22Rv1 (cell line): Measurements from ENCODE around the gene GDPD4.

Experiments used
- H3K27ac ChIP-seq: fragments of 450-650 bp; 2 replicates; pipeline ENCODE4 v1.5.1; 2017
- ZFX ChIP-seq: fragments of 450-650 bp; IDR thresholded peaks from 2 replicates; pipeline ENCODE4 v1.6.1; 2017; ENCODE audit warnings: antibody characterized with exemption, borderline replicate concordance
- TF ChIP-seq, protein P1 (sequence below): fragments of 450-650 bp; IDR thresholded peaks from 2 replicates; pipeline ENCODE4 v1.5.1; 2017; ENCODE audit warnings: mild to moderate bottlenecking

The GDPD4 gene

DNA sequence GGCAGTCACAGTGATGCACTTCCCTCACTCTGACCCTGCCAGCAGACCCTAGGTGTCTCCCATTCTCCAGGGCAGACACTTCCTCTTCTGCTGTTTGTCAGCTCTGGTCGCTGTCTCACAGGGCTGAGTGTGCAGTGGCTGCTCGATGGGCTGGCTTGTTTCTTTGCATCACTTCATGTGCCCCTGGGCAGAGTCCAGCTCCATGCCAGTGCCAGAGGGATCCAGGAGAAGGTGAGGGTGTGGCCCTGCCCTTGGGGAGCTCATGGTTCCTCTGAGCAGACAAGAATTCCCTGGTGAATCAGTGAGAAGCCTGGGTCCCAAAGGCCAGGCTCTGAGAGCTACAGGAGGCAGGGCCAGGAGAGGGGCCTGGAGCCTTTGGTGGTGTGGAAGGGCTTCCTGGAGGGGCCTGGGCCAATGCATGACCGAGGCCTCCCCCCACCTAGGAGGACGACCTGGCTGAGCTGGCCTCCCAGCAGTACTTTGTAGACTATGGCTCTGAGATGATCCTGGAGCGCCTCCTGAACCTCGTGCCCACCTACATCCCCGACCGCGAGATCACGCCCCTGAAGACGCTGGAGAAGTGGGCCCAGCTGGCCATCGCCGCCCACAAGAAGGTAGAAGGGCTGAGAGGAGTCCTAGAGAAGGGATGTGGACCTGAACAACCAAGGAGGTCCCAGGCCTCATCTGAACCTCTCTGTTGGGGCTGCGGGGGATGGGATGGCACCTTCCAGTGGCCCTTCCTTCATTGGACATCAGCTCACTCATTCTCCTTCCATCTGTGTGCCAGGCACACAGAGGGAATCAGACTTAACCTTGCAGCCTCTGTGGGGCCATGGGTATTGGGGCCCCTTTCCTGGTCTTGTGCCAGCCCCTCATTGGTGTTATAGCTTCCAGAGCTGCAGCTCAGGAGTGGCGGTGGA lies 107.3 kb downstream of the GDPD4 start:
- TF ChIP-seq ZFX, result no peak
- TF ChIP-seq, protein P1, sequence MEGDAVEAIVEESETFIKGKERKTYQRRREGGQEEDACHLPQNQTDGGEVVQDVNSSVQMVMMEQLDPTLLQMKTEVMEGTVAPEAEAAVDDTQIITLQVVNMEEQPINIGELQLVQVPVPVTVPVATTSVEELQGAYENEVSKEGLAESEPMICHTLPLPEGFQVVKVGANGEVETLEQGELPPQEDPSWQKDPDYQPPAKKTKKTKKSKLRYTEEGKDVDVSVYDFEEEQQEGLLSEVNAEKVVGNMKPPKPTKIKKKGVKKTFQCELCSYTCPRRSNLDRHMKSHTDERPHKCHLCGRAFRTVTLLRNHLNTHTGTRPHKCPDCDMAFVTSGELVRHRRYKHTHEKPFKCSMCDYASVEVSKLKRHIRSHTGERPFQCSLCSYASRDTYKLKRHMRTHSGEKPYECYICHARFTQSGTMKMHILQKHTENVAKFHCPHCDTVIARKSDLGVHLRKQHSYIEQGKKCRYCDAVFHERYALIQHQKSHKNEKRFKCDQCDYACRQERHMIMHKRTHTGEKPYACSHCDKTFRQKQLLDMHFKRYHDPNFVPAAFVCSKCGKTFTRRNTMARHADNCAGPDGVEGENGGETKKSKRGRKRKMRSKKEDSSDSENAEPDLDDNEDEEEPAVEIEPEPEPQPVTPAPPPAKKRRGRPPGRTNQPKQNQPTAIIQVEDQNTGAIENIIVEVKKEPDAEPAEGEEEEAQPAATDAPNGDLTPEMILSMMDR, result no peak
- no peak overlapping the region for H3K27ac ChIP-seq

DNA sequence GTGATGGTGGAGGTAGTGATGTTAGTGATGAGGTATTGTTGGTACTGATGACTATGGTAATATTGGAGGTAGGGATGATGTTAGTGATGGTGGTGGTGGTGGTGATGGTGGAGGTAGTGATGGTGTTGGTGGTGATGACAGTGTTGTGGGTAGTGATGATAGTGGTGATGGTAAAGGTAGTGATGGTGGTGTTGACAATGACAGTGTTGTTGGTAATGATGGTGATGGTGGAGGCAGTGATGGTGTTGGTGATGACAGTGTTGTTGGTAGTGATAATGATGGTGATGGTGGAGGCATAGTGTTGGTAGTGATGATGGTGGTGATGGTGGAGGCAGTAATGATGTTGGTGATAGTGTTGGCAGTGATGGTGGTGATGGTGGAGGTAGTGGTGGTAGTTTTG lies 108.3 kb downstream of the GDPD4 start:
- TF ChIP-seq, protein P1, result no peak
- no peak for TF ChIP-seq ZFX
- no peak overlapping the region for H3K27ac ChIP-seq

DNA sequence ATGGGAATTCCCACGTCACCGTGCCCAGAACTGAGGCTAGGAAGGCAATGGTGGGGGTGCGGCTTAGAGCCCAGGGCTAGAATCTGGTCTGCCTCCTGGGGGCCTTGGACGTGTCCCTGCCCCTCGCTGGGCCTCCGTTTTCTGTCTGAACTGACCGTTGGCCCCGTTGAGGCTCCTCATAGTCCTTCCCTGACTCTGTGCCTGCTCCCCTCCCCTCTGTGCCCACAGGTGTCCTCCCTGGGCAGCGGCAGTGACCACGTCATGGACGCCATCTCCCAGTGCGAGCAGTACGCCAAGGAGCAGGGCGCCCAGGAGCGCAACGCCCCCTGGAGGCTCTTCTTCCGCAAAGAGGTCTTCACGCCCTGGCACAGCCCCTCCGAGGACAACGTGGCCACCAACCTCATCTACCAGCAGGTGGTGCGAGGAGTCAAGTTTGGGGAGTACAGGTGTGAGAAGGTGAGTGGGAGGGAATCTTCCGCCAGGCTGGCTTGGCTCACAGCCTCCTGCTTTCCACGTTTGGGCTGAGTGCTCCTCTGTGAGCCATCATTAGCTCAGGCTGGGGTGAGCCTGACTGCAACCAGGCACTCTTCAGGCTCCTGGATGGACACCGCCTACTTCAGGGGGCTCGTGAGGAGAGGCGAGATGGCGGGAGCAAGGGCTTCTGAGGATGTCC lies 109.5 kb downstream of the GDPD4 start:
- H3K27ac ChIP-seq, result peak overlapping the region; percentile 56
- TF ChIP-seq, protein P1, result peak; percentile 98
- no peak for TF ChIP-seq ZFX

GRCh38 chr11:77191429-77191822 lies 110.1 kb downstream of the GDPD4 start:
- H3K27ac ChIP-seq, result peak overlapping the region; percentile 56
- TF ChIP-seq ZFX, result no peak
- TF ChIP-seq, protein P1, result no peak

- no peak for TF ChIP-seq ZFX
- TF ChIP-seq, protein P1, result 0 out of 2 replicates have a peak, but pooled peaks have one; percentile 7
- H3K27ac ChIP-seq, result no peak overlapping the region
These were observed 111.0 kb downstream of the GDPD4 start for GRCh38 chr11:77190331-77191075.

DNA sequence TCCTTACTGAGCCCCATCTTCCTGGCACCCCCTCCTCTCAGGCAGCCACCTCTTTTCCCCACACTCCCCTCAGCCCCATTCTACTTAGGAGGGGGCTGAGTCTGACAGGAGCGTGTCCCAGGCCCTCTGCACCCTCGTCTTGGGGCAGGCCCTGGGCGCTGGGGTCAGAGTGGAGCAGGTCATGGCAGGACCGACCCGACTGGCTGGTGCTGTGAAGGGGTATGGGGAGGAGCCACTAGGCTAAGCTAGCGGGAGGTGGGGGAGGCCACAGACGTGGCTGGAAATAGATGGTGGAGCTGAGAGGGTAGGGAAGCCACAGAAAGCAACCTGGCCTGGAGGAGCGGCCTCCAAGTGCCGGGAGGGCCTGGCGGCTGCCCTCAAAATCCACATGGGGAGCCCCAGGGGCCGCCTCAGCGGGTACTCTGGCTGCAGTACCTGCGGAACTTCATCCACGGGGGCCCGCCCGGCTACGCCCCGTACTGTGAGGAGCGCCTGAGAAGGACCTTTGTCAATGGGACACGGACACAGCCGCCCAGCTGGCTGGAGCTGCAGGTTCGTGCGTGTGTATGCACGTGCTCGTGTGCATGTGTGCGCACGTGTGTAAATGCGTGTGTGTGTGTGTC lies 111.8 kb downstream of the GDPD4 start:
- TF ChIP-seq, protein P1, result no peak
- no peak for TF ChIP-seq ZFX

More for the DNA sequence above, 111.8 kb downstream of the GDPD4 start:
- no peak overlapping the region for H3K27ac ChIP-seq
